GM12878 (cell line): Measurements from ENCODE around the gene ZSWIM6. TPM values are rescaled to one million over a fixed set of nuclear protein-coding genes. Genes with fewer than 3 reads are reported as not detected.

Source experiments
- ATAC-seq: fragments of 200-7000 bp; cut with Tn5 transposase; 3 replicates; pipeline ENCODE4 v1.9.1; 2020; ENCODE audit warnings: mild to moderate bottlenecking, moderate library complexity
- BruUV-seq: library from RNA; stranded (reverse); fragments of 400-500 nt; replicated peaks from 2 replicates; lab custom pipeline; 2021; lab: Mats Ljungman, UMichigan
- CTCF ChIA-PET: fragments of 300-600 bp; sonication (Branson Sonifier 250); formaldehyde crosslinking; extraction: SDS; loops from one replicate; lab custom pipeline; 2021; ENCODE audit warnings: inconsistent platforms; lab: Yijun Ruan, JAX
- POLR2A ChIA-PET: fragments of 350-600 bp; formaldehyde crosslinking; extraction: SDS; loops from one replicate; lab custom pipeline; 2021; ENCODE audit warnings: inconsistent platforms; lab: Charles Lee
- RAD21 ChIA-PET: fragments of 300-600 bp; sonication (Branson Sonifier 250); formaldehyde crosslinking; loops from one replicate; lab custom pipeline; 2023; ENCODE audit warnings: antibody characterized with exemption; ENCODE audit not compliant: unreplicated experiment; lab: Charles Lee
- SMC1A ChIA-PET: fragments of 300-600 bp; sonication (Branson Sonifier 250); formaldehyde crosslinking; loops from one replicate; lab custom pipeline; 2023; ENCODE audit not compliant: unreplicated experiment, uncharacterized antibody; lab: Charles Lee
- DNase-seq: peaks from one replicate; pipeline ENCODE4 v3.0.0-alpha.2; 2011; ENCODE audit warnings: low read depth, low spot score
- FAIRE-seq: peaks from 3 replicates; lab custom pipeline; 2011; peaks lifted over from hg19 to GRCh38; lab: Jason Lieb, UNC
- H2AFZ ChIP-seq: 2 replicates; pipeline ENCODE4 v1.6.0; 2011; ENCODE audit warnings: low read depth, low read length, control low read depth; ENCODE audit not compliant: control insufficient read depth
- H3K27ac ChIP-seq: 2 replicates; pipeline ENCODE4 v1.5.1; 2011; ENCODE audit warnings: control low read depth; ENCODE audit not compliant: control insufficient read depth, insufficient read depth
- H3K27me3 ChIP-seq, 2 experiments: replicated peaks in 1 of 2; 2 replicates each; pipeline versions ENCODE4 v1.6.0 to v1.6.1; 2011; ENCODE audit warnings: low read length in 1 of 2; ENCODE audit not compliant: control insufficient read depth in 2 of 2, insufficient read depth in 2 of 2
- H3K36me3 ChIP-seq, 2 experiments: 2 replicates each; pipeline ENCODE4 v1.5.1; 2011; ENCODE audit warnings: low read length in 1 of 2; ENCODE audit not compliant: control insufficient read depth in 2 of 2, insufficient read depth in 2 of 2
- H3K4me1 ChIP-seq: 2 replicates; pipeline ENCODE4 v1.6.1; 2011; ENCODE audit warnings: mild to moderate bottlenecking, low read length, moderate library complexity, mixed read lengths; ENCODE audit not compliant: control insufficient read depth, insufficient read depth
- H3K4me2 ChIP-seq: 2 replicates; pipeline ENCODE4 v1.6.0; 2011; ENCODE audit warnings: control low read depth; ENCODE audit not compliant: control insufficient read depth, insufficient read depth
- H3K4me3 ChIP-seq: fragments of 200-600 bp; sonication (generic); 2 replicates; pipeline ENCODE4 v1.5.1; 2016
- H3K79me2 ChIP-seq: 2 replicates; pipeline ENCODE4 v1.6.0; 2011; ENCODE audit warnings: low read length; ENCODE audit not compliant: control insufficient read depth, insufficient read depth
- H3K9ac ChIP-seq: 2 replicates; pipeline ENCODE4 v1.8.0; 2011; ENCODE audit warnings: low read length, control low read depth, mixed read lengths; ENCODE audit not compliant: control insufficient read depth, insufficient read depth
- H3K9me3 ChIP-seq: replicated peaks from 3 replicates; pipeline ENCODE4 v1.5.1; 2011; ENCODE audit warnings: mild to moderate bottlenecking, low read length; ENCODE audit not compliant: control insufficient read depth, insufficient read depth
- H4K20me1 ChIP-seq: 2 replicates; pipeline ENCODE4 v1.6.0; 2011; ENCODE audit not compliant: control insufficient read depth, insufficient read depth
- BACH1 ChIP-seq: fragments of 450-650 bp; IDR thresholded peaks from 2 replicates; pipeline ENCODE4 v1.6.1; 2017; ENCODE audit warnings: mild to moderate bottlenecking, borderline replicate concordance
- CBFB ChIP-seq: IDR thresholded peaks from 2 replicates; pipeline ENCODE4 v1.6.1; 2016; ENCODE audit warnings: antibody characterized with exemption, low read depth
- RB1 ChIP-seq: fragments of 450-650 bp; formaldehyde crosslinking; IDR thresholded peaks from 2 replicates; pipeline ENCODE4 v1.6.1; 2017; ENCODE audit warnings: mild to moderate bottlenecking, borderline replicate concordance
- TBL1XR1 ChIP-seq: IDR thresholded peaks from 2 replicates; pipeline ENCODE4 v1.6.1; 2012; ENCODE audit warnings: low read depth, low read length, improper control_type of control experiment
- TCF12 ChIP-seq: IDR thresholded peaks from 2 replicates; pipeline ENCODE4 v1.6.1; 2011; ENCODE audit warnings: low read depth, mild to moderate bottlenecking, low read length
- USF1 ChIP-seq: IDR thresholded peaks from 2 replicates; pipeline ENCODE4 v1.6.1; 2011; ENCODE audit warnings: borderline replicate concordance, low read depth, mild to moderate bottlenecking, moderate library complexity, mixed read lengths, low read length; ENCODE audit not compliant: insufficient read depth; ENCODE audit errors: extremely low read length
- ZNF24 ChIP-seq: fragments of 450-650 bp; IDR thresholded peaks from 2 replicates; pipeline ENCODE4 v1.6.1; 2017; ENCODE audit warnings: antibody characterized with exemption, mild to moderate bottlenecking
- WGBS: methylation state at CpG from one replicate; pipeline ENCODE4 v1.1.6; 2016; ENCODE audit warnings: low lambda C conversion rate; ENCODE audit not compliant: insufficient replicate concordance, insufficient coverage; ENCODE audit errors: missing lambda C conversion rate; 5-methylcytosine and 5-hydroxymethylcytosine counted together
- in situ Hi-C: fragments of 300-500 bp; cut with MboI; formaldehyde crosslinking; loops from 9 replicates; pipeline ENCODE4 v1.14.3; 2018; ENCODE audit warnings: mixed read lengths
- intact Hi-C: fragments of 100-400 bp; cut with micrococcal nuclease; formaldehyde crosslinking; loops from one replicate; pipeline ENCODE4 v1.14.2; 2022; ENCODE audit not compliant: unreplicated experiment
- polyA plus RNA-seq, 11 experiments: library from polyadenylated mRNA; depleted of rRNA in 4 of 11; unstranded in 6 of 11; stranded (reverse) in 5 of 11; fragments of >200 nt; fragmentation: Nextera tagmentation in 4 of 11; fragmentation: Illumina TruSeq in 1 of 11; extraction: Ambion mirVana in 4 of 11; extraction: Trizol in 1 of 11; gene quantifications; 1 replicate in 1 of 11; 2 replicates in 10 of 11; pipeline versions ENCODE4 v1.2.1 to v1.2.3, GENCODE V29; 2011 to 2016; ENCODE audit warnings: inconsistent platforms in 2 of 11, missing spikeins in 2 of 11, low read depth in 1 of 11
- total RNA-seq, 4 experiments: library from RNA; depleted of rRNA in 3 of 4; stranded (reverse); fragments of >200 nt in 3 of 4; fragmentation: Illumina TruSeq in 1 of 4; extraction: Trizol in 1 of 4; gene quantifications; 2 replicates each; pipeline versions ENCODE4 v1.2.1 to v1.2.3, GENCODE V29; 2013 to 2021
- TF ChIP-seq, protein P1 (sequence below): fragments of 450-650 bp; conservative IDR thresholded peaks from 2 replicates; pipeline ENCODE4 v1.6.1; 2017; ENCODE audit warnings: mild to moderate bottlenecking, moderate library complexity
- TF ChIP-seq, protein P2 (sequence below): IDR thresholded peaks from 2 replicates; pipeline ENCODE4 v1.6.1; 2012; ENCODE audit warnings: improper control_type of control experiment, low read depth, low read length; ENCODE audit not compliant: insufficient replicate concordance

The ZSWIM6 gene
- total and polyA plus RNA-seq, 10 of the 15 experiments (the other 5 are each of a cell fraction or from before 2014, with no cell fraction given): 0.53 to 6.2 (median 3.4) TPM

DNA sequence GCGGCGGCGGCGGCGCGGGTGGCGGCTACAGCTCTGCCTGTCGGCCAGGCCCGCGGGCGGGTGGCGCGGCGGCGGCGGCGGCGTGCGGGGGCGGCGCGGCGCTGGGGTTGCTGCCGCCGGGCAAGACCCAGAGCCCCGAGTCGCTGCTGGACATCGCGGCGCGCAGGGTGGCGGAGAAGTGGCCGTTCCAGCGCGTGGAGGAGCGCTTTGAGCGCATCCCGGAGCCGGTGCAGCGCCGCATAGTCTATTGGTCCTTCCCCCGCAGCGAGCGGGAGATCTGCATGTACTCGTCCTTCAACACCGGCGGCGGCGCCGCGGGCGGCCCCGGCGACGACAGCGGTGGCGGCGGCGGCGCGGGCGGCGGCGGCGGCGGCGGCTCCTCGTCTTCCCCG lies 296 bp downstream of the ZSWIM6 start:
- no peak overlapping the region for H3K9ac ChIP-seq
- ChIA-PET SMC1A (interaction anchor here (1.6 to 3.8 kb wide), 3 partner anchors 12 to 187 kb away, joined by 5 to 31 read pairs (median 8); no protein-coding TSS in a partner anchor), POLR2A (interaction anchor here (0.5 to 1.0 kb wide), 4 partner anchors 21 to 273 kb away, joined by 3 to 5 read pairs (median 3); no protein-coding TSS in a partner anchor), CTCF (no interaction called here), RAD21 (interaction anchor here (0.6 to 6.0 kb wide), 7 partner anchors 15 to 326 kb away, joined by 3 to 64 read pairs (median 5); no protein-coding TSS in a partner anchor)
- H3K79me2 ChIP-seq: no peaks in the 10 kb centered on the region
- no peak overlapping the region; the same call in 1 of the 2 replicates for H3K4me3 ChIP-seq
- no peak overlapping the region; the same call in 1 of the 2 replicates for H3K4me2 ChIP-seq
- under 1% methylated on average over 26 of the region's 69 CpGs for WGBS
- H3K4me1 ChIP-seq: peaks cover 18% of the 10 kb centered on the region
- no peak for ATAC-seq
- no peak for FAIRE-seq
- H2AFZ ChIP-seq: peak overlapping the region; percentile 63; the same call in 1 of the 2 replicates
- in situ Hi-C loops: no loop called here
- H3K9me3 ChIP-seq: no peaks in the 10 kb centered on the region; the same call in 2 of the 3 replicates
- intact Hi-C loops: loop anchor here (2.0 to 5.0 kb wide), 3 partner anchors 76 to 385 kb away; partner anchors contain the start of genes ERCC8 and NDUFAF2
- TF ChIP-seq TBL1XR1: no peak
- TF ChIP-seq USF1: no peak
- no peak for TF ChIP-seq TCF12
- peak; percentile 10; the same call in 1 of the 2 replicates for TF ChIP-seq RB1
- TF ChIP-seq, protein P1, sequence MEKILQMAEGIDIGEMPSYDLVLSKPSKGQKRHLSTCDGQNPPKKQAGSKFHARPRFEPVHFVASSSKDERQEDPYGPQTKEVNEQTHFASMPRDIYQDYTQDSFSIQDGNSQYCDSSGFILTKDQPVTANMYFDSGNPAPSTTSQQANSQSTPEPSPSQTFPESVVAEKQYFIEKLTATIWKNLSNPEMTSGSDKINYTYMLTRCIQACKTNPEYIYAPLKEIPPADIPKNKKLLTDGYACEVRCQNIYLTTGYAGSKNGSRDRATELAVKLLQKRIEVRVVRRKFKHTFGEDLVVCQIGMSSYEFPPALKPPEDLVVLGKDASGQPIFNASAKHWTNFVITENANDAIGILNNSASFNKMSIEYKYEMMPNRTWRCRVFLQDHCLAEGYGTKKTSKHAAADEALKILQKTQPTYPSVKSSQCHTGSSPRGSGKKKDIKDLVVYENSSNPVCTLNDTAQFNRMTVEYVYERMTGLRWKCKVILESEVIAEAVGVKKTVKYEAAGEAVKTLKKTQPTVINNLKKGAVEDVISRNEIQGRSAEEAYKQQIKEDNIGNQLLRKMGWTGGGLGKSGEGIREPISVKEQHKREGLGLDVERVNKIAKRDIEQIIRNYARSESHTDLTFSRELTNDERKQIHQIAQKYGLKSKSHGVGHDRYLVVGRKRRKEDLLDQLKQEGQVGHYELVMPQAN: 0 out of 2 replicates have a peak, but pooled peaks have one; percentile 28
- TF ChIP-seq BACH1: 0 out of 2 replicates have a peak, but pooled peaks have one; percentile 4
- TF ChIP-seq CBFB: 0 out of 2 replicates have a peak, but pooled peaks have one; percentile 1
- no peak for TF ChIP-seq ZNF24
- TF ChIP-seq, protein P2, sequence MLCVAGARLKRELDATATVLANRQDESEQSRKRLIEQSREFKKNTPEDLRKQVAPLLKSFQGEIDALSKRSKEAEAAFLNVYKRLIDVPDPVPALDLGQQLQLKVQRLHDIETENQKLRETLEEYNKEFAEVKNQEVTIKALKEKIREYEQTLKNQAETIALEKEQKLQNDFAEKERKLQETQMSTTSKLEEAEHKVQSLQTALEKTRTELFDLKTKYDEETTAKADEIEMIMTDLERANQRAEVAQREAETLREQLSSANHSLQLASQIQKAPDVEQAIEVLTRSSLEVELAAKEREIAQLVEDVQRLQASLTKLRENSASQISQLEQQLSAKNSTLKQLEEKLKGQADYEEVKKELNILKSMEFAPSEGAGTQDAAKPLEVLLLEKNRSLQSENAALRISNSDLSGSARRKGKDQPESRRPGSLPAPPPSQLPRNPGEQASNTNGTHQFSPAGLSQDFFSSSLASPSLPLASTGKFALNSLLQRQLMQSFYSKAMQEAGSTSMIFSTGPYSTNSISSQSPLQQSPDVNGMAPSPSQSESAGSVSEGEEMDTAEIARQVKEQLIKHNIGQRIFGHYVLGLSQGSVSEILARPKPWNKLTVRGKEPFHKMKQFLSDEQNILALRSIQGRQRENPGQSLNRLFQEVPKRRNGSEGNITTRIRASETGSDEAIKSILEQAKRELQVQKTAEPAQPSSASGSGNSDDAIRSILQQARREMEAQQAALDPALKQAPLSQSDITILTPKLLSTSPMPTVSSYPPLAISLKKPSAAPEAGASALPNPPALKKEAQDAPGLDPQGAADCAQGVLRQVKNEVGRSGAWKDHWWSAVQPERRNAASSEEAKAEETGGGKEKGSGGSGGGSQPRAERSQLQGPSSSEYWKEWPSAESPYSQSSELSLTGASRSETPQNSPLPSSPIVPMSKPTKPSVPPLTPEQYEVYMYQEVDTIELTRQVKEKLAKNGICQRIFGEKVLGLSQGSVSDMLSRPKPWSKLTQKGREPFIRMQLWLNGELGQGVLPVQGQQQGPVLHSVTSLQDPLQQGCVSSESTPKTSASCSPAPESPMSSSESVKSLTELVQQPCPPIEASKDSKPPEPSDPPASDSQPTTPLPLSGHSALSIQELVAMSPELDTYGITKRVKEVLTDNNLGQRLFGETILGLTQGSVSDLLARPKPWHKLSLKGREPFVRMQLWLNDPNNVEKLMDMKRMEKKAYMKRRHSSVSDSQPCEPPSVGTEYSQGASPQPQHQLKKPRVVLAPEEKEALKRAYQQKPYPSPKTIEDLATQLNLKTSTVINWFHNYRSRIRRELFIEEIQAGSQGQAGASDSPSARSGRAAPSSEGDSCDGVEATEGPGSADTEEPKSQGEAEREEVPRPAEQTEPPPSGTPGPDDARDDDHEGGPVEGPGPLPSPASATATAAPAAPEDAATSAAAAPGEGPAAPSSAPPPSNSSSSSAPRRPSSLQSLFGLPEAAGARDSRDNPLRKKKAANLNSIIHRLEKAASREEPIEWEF: peak; percentile 5
- H3K27ac ChIP-seq: no peak overlapping the region
- H3K36me3 ChIP-seq: no peaks in the 10 kb centered on the region
- H3K27me3 ChIP-seq: peaks cover 0 to 17% of the 10 kb centered on the region in 2 experiments; a peak in 2 of 4 replicates
- no peaks in the 10 kb centered on the region for H4K20me1 ChIP-seq
- no TSS peak for BruUV-seq
- DNase-seq: no peak
